T-helper 2 cell treated with Interferon-gamma antibody and Interleukin-4, amounts not matched to agents 5 μg/mL and 100 μg/mL, for 36 hours (primary cell): ENCODE data around the gene WNT3.

Experiments
- DNase-seq: peaks from one replicate; pipeline ENCODE4 v3.0.0; 2021; ENCODE audit warnings: low spot score
- H3K27ac Mint-ChIP-seq: one replicate; pipeline ENCODE4 v1.8.0; 2021; ENCODE audit warnings: mild to moderate bottlenecking, mixed read lengths
- H3K27me3 Mint-ChIP-seq: one replicate; pipeline ENCODE4 v1.8.0; 2021; ENCODE audit warnings: low read depth, mixed read lengths
- H3K36me3 Mint-ChIP-seq: one replicate; pipeline ENCODE4 v1.8.0; 2021; ENCODE audit warnings: low read depth, mixed read lengths
- H3K4me1 Mint-ChIP-seq: one replicate; pipeline ENCODE4 v1.8.0; 2021; ENCODE audit warnings: low read depth, mixed read lengths
- H3K4me3 Mint-ChIP-seq: one replicate; pipeline ENCODE4 v1.8.0; 2022; ENCODE audit warnings: mild to moderate bottlenecking, moderate library complexity, mixed read lengths
- H3K9me3 Mint-ChIP-seq: one replicate; pipeline ENCODE4 v1.8.0; 2021; ENCODE audit warnings: mixed read lengths

WNT3 gene

GRCh38 chr17:46818316-46818928 lies at the start of gene WNT3:
TSS of gene WNT3 (minus strand) at chr17:46818692. CDS start at chr17:46818597, 95 bp downstream.
- Mint-ChIP-seq H3K4me1 (peaks cover 6% of the 10 kb centered on the region), H3K27ac (no peak within 1 kb of the TSS), H3K9me3 (no peaks in the 10 kb centered on the region), H3K36me3 (no peaks in the 10 kb centered on the region), H3K4me3 (peak within 1 kb of the TSS; percentile 70), H3K27me3 (peaks cover 74% of the 10 kb centered on the region)
- peak; percentile 44 for DNase-seq

GRCh38 chr17:46866747-46867146 lies 48.3 kb upstream of the WNT3 start:
- DNase-seq, result no peak
- Mint-ChIP-seq H3K4me3 (no peak overlapping the region), H3K27ac (no peak overlapping the region), H3K27me3 (peaks cover 10% of the 10 kb centered on the region), H3K9me3 (no peaks in the 10 kb centered on the region), H3K4me1 (no peaks in the 10 kb centered on the region), H3K36me3 (no peaks in the 10 kb centered on the region)

GRCh38 chr17:46866325-46866724 lies 47.8 kb upstream of the WNT3 start:
- Mint-ChIP-seq H3K27ac (no peak overlapping the region), H3K27me3 (peaks cover 10% of the 10 kb centered on the region), H3K9me3 (no peaks in the 10 kb centered on the region), H3K4me1 (no peaks in the 10 kb centered on the region), H3K4me3 (no peak overlapping the region), H3K36me3 (no peaks in the 10 kb centered on the region)
- DNase-seq, result no peak

GRCh38 chr17:46865100-46865499 lies 46.6 kb upstream of the WNT3 start:
- Mint-ChIP-seq H3K4me1 (no peaks in the 10 kb centered on the region), H3K4me3 (no peak overlapping the region), H3K36me3 (no peaks in the 10 kb centered on the region), H3K27me3 (peaks cover 10% of the 10 kb centered on the region), H3K9me3 (no peaks in the 10 kb centered on the region), H3K27ac (no peak overlapping the region)
- no peak for DNase-seq

GRCh38 chr17:46863383-46864121 lies 45.1 kb upstream of the WNT3 start:
- H3K27ac Mint-ChIP-seq, result no peak overlapping the region
- no peaks in the 10 kb centered on the region for H3K4me1 Mint-ChIP-seq
- H3K36me3 Mint-ChIP-seq, result no peaks in the 10 kb centered on the region
- DNase-seq, result no peak
- H3K4me3 Mint-ChIP-seq, result no peak overlapping the region
- no peaks in the 10 kb centered on the region for H3K9me3 Mint-ChIP-seq
- peaks cover 10% of the 10 kb centered on the region for H3K27me3 Mint-ChIP-seq

GRCh38 chr17:46862949-46863348 lies 44.5 kb upstream of the WNT3 start:
- Mint-ChIP-seq H3K36me3 (no peaks in the 10 kb centered on the region), H3K27me3 (peaks cover 10% of the 10 kb centered on the region), H3K27ac (no peak overlapping the region), H3K9me3 (no peaks in the 10 kb centered on the region), H3K4me3 (no peak overlapping the region), H3K4me1 (no peaks in the 10 kb centered on the region)
- no peak for DNase-seq

- Mint-ChIP-seq H3K36me3 (no peaks in the 10 kb centered on the region), H3K4me3 (no peak overlapping the region), H3K27ac (no peak overlapping the region), H3K4me1 (no peaks in the 10 kb centered on the region), H3K27me3 (peaks cover 13% of the 10 kb centered on the region), H3K9me3 (no peaks in the 10 kb centered on the region)
- DNase-seq, result no peak
Measured at GRCh38 chr17:46859996-46860395, 41.5 kb upstream of the WNT3 start.

- Mint-ChIP-seq H3K9me3 (no peaks in the 10 kb centered on the region), H3K4me1 (no peaks in the 10 kb centered on the region), H3K27me3 (peaks cover 23% of the 10 kb centered on the region), H3K4me3 (no peak overlapping the region), H3K36me3 (no peaks in the 10 kb centered on the region), H3K27ac (no peak overlapping the region)
- DNase-seq, result no peak
Measured at GRCh38 chr17:46857600-46857999, 39.1 kb upstream of the WNT3 start.

GRCh38 chr17:46854948-46855347 lies 36.5 kb upstream of the WNT3 start:
- no peaks in the 10 kb centered on the region for H3K4me1 Mint-ChIP-seq

GRCh38 chr17:46854515-46854914 lies 36.0 kb upstream of the WNT3 start:
- Mint-ChIP-seq H3K27me3 (peaks cover 48% of the 10 kb centered on the region), H3K27ac (no peak overlapping the region), H3K36me3 (no peaks in the 10 kb centered on the region), H3K9me3 (no peaks in the 10 kb centered on the region), H3K4me3 (no peak overlapping the region), H3K4me1 (no peaks in the 10 kb centered on the region)
- DNase-seq, result no peak

More at GRCh38 chr17:46854948-46855347, 36.5 kb upstream of the WNT3 start:
- H3K27me3 Mint-ChIP-seq, result peaks cover 44% of the 10 kb centered on the region
- H3K36me3 Mint-ChIP-seq, result no peaks in the 10 kb centered on the region
- no peak for DNase-seq
- H3K4me3 Mint-ChIP-seq, result no peak overlapping the region
- H3K27ac Mint-ChIP-seq, result no peak overlapping the region
- H3K9me3 Mint-ChIP-seq, result no peaks in the 10 kb centered on the region

GRCh38 chr17:46853896-46854444 lies 35.5 kb upstream of the WNT3 start:
- no peak for DNase-seq
- Mint-ChIP-seq H3K27me3 (peaks cover 53% of the 10 kb centered on the region), H3K36me3 (no peaks in the 10 kb centered on the region), H3K4me3 (no peak overlapping the region), H3K9me3 (no peaks in the 10 kb centered on the region), H3K4me1 (no peaks in the 10 kb centered on the region), H3K27ac (no peak overlapping the region)

GRCh38 chr17:46851029-46851741 lies 32.7 kb upstream of the WNT3 start, which contains the start of gene WNT9B:
TSS of gene WNT9B (plus strand) at chr17:46851583. CDS start at chr17:46851639, 56 bp downstream.
- Mint-ChIP-seq H3K27me3 (peaks cover 69% of the 10 kb centered on the region), H3K36me3 (no peaks in the 10 kb centered on the region), H3K9me3 (no peaks in the 10 kb centered on the region), H3K27ac (no peak within 1 kb of the TSS), H3K4me1 (no peaks in the 10 kb centered on the region), H3K4me3 (peak within 1 kb of the TSS; percentile 41)
- DNase-seq, result no peak

GRCh38 chr17:46850688-46851028 lies 32.2 kb upstream of the WNT3 start:
- Mint-ChIP-seq H3K4me1 (no peaks in the 10 kb centered on the region), H3K27me3 (peaks cover 71% of the 10 kb centered on the region), H3K36me3 (no peaks in the 10 kb centered on the region), H3K9me3 (no peaks in the 10 kb centered on the region), H3K27ac (no peak overlapping the region), H3K4me3 (no peak overlapping the region)
- DNase-seq, result no peak

GRCh38 chr17:46848534-46848933 lies 30.0 kb upstream of the WNT3 start:
- no peak overlapping the region for H3K27ac Mint-ChIP-seq
- no peaks in the 10 kb centered on the region for H3K36me3 Mint-ChIP-seq
- no peak overlapping the region for H3K4me3 Mint-ChIP-seq
- no peaks in the 10 kb centered on the region for H3K4me1 Mint-ChIP-seq
- H3K9me3 Mint-ChIP-seq, result peaks cover 2% of the 10 kb centered on the region
- no peak for DNase-seq
- peaks cover 65% of the 10 kb centered on the region for H3K27me3 Mint-ChIP-seq
